SK-N-SH (cell line): ENCODE results near the gene RFTN1.

Experiments
- CTCF ChIP-seq: fragments of 200-600 bp; sonication (generic); IDR thresholded peaks from 2 replicates; pipeline ENCODE4 v1.6.1; 2017; ENCODE audit warnings: antibody characterized with exemption, mild to moderate bottlenecking, moderate library complexity
- EP300 ChIP-seq, 2 experiments: IDR thresholded peaks; 2 replicates each; pipeline versions ENCODE4 v1.4.0 to v1.6.1; 2012; ENCODE audit warnings: borderline replicate concordance in 1 of 2, low read depth in 1 of 2, low read length in 1 of 2
- GATA2 ChIP-seq: sonication (generic); formaldehyde crosslinking; IDR thresholded peaks from 2 replicates; pipeline ENCODE4 v1.5.0; 2020; ENCODE audit warnings: mild to moderate bottlenecking, missing genetic modification reagents
- ZBTB33 ChIP-seq: IDR thresholded peaks from 2 replicates; pipeline ENCODE4 v1.4.0; 2012; ENCODE audit warnings: low read depth, borderline replicate concordance

DNA sequence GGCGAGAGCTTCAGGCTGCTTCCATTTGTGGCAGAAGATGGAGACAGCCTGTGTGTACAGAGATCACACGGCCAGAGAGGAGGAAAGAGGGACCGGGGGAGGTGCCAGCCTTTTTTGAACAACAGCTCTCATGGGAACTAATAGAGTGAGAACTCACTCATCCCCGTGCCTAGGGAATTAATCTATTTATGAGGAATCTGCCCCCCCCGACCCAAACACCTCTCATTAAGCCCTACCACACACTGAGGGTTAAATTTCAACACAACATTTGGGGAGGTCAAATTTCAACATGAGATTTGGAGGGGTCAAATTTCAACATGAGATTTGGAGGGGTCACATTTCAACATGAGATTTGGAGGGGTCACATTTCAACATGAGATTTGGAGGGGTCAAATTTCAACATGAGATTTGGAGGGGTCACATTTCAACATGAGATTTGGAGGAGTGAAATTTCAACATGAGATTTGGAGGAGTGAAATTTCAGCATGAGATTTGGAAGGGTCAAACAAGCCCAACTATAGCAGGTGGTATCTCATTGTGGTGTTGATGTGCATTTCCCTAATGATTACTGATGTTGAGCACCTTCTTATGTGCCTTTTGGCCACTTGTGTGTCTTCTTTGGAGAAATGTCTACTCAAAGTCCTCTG is 20.6 kb upstream of the RFTN1 start:
- TF ChIP-seq GATA2 (CRISPR knock-in tag), result no peak
- no peak for TF ChIP-seq ZBTB33
- TF ChIP-seq EP300 (IDR thresholded peaks at IDR 0.05; ENCODE audit: borderline replicate concordance in 1 of 2, low read depth in 1 of 2, low read length in 1 of 2), result no peak
- no peak for TF ChIP-seq CTCF
